ENCODE results near the gene TNFRSF12A. TPM values are rescaled to one million over a fixed set of nuclear protein-coding genes. Genes with fewer than 3 reads are reported as not detected.

The TNFRSF12A gene
- total RNA-seq, 1 donor from 2014 or later: 44.3 TPM

DNA sequence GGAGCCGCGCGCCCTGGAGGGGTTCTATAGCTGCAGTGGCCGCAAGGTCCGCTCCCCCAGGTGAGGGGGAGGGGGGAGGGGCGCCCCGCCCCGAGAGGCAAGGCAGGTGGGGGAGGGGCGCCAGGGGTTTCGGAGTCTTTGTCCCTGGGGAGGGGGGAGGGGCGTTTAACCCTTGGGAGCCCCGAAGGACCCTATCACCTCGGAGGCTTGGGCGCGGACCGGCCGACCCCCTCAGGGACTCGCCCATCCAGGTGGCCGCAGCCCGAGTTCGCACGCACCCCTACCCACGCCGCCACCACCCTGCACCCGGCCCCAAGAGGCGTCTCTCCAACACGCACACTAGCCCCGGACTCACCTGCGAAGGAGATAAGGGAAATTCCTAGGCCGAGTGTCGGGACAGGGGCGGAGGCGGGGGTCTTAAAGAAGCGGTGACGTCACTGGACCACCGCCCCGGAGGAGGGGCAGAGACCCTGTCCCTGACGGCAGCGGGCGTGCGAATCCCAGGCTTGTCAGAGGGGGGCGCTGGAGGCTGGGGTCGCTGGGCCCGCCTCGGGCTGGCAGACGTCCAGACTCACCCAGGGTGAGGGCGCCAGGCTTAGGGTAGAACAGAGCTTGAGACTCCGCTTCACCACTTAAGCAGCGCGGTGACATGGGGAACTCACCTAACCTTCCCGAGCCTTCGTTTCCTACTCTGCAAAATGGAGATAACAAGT, 2.2 kb upstream of the TNFRSF12A start, which contains the start of gene CLDN6:
Gene CLDN6, minus strand, starts transcription at position 390 of the 713 bp plus-strand sequence. CDS start 2,162 bp downstream, outside the sequence.
- H3K4me3 Mint-ChIP-seq (ENCODE audit: low read depth): peak within 1 kb of the TSS; percentile 93
- no peaks in the 10 kb centered on the region for H3K27me3 Mint-ChIP-seq
- peak; percentile 97 for DNase-seq (ENCODE audit: low spot score, unreplicated experiment)
- peak within 1 kb of the TSS; percentile 98 for H3K27ac Mint-ChIP-seq
- no peaks in the 10 kb centered on the region for H3K9me3 Mint-ChIP-seq (ENCODE audit: low read depth)
- H3K36me3 Mint-ChIP-seq (ENCODE audit: insufficient read depth): peaks cover 13% of the 10 kb centered on the region
- peaks cover 56% of the 10 kb centered on the region for H3K4me1 Mint-ChIP-seq (ENCODE audit: low read depth)
- TF ChIP-seq, protein P1, sequence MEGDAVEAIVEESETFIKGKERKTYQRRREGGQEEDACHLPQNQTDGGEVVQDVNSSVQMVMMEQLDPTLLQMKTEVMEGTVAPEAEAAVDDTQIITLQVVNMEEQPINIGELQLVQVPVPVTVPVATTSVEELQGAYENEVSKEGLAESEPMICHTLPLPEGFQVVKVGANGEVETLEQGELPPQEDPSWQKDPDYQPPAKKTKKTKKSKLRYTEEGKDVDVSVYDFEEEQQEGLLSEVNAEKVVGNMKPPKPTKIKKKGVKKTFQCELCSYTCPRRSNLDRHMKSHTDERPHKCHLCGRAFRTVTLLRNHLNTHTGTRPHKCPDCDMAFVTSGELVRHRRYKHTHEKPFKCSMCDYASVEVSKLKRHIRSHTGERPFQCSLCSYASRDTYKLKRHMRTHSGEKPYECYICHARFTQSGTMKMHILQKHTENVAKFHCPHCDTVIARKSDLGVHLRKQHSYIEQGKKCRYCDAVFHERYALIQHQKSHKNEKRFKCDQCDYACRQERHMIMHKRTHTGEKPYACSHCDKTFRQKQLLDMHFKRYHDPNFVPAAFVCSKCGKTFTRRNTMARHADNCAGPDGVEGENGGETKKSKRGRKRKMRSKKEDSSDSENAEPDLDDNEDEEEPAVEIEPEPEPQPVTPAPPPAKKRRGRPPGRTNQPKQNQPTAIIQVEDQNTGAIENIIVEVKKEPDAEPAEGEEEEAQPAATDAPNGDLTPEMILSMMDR (IDR thresholded peaks at IDR 0.05; ENCODE audit: unreplicated experiment): peak; percentile 82

DNA sequence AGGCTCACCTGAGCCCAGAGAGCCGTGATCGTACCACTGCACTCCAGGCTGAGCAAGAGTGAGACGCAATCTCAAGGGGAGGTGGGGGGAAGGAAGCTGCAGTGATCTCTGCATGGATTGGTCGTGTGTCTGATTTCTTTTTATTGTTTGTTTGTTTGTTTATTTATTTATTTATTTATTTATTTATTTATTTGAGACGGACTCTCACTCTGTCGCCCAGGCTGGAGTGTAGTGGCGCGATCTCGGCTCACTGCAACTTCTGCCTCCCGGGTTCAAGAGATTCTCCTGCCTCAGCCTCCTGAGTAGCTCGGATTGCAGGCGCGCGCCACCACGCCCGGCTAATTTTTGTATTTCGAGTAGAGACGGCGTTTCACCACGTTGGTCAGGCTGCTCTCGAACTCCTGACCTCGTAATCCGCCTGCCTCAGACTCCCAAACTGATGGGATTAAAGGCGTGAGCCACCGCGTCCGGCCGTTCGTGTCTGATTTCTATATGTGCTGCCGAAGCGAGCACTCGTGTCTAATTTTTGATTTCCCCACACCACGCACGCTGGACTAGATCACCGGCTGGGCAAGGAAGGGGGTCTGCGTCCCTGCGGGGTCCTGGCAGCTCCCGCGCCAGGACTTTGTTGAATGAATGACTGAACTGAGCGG, 448 bp upstream of the TNFRSF12A start:
- peaks cover 51% of the 10 kb centered on the region for H3K4me1 Mint-ChIP-seq (ENCODE audit: low read depth)
- H3K4me3 Mint-ChIP-seq (ENCODE audit: low read depth): peak overlapping the region; percentile 91
- TF ChIP-seq, protein P1 (IDR thresholded peaks at IDR 0.05; ENCODE audit: unreplicated experiment): no peak
- peak overlapping the region; percentile 99 for H3K27ac Mint-ChIP-seq
- peaks cover 11% of the 10 kb centered on the region for H3K36me3 Mint-ChIP-seq (ENCODE audit: insufficient read depth)
- H3K27me3 Mint-ChIP-seq: no peaks in the 10 kb centered on the region
- DNase-seq (ENCODE audit: low spot score, unreplicated experiment): no peak
- H3K9me3 Mint-ChIP-seq (ENCODE audit: low read depth): no peaks in the 10 kb centered on the region

DNA sequence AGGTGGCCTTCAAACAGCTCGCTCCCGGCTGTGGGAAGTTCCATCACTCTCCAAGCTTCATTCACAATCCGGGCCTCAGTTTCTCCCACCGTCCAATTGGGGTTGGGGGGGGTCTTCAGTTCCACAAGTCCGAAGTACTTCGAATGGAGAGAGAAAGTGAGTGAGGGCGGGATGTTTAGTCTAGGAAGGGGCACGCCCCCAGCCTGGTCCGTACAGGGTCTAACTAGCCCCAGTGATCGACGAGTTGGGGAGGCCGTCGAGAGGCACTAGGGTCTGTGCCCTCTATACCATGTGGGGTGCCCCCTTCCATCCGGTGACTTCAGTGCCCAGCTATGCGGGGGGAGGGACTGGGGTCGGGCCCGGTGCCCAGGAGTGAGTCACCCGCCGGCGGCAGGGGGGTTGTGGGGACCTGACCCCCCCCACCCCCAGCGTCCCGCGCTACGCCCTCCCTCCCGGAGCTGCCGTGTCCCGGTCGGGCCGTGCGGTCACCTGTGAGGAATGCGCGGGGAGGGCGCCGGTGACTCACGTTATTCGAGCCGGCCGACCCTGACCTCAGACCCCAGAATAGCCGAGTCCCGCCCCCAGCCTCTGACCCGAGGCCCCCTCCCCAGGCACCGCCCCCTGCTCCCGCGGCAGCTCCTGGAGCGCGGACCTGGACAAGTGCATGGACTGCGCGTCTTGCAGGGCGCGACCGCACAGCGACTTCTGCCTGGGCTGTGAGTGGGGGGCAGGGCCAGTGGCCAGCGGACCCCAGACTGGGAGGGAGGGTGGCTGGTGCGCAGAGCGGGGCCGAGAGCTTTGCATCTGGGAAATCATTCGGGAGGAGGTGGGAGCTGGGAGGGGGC, 658 bp downstream of the TNFRSF12A start:
- peaks cover 6% of the 10 kb centered on the region for H3K36me3 Mint-ChIP-seq (ENCODE audit: insufficient read depth)
- H3K4me3 Mint-ChIP-seq (ENCODE audit: low read depth): peak overlapping the region; percentile 91
- peak overlapping the region; percentile 99 for H3K27ac Mint-ChIP-seq
- H3K27me3 Mint-ChIP-seq: no peaks in the 10 kb centered on the region
- TF ChIP-seq, protein P1 (IDR thresholded peaks at IDR 0.05; ENCODE audit: unreplicated experiment): no peak
- no peaks in the 10 kb centered on the region for H3K9me3 Mint-ChIP-seq (ENCODE audit: low read depth)
- peak; percentile 87 for DNase-seq (ENCODE audit: low spot score, unreplicated experiment)
- H3K4me1 Mint-ChIP-seq (ENCODE audit: low read depth): peaks cover 40% of the 10 kb centered on the region

DNA sequence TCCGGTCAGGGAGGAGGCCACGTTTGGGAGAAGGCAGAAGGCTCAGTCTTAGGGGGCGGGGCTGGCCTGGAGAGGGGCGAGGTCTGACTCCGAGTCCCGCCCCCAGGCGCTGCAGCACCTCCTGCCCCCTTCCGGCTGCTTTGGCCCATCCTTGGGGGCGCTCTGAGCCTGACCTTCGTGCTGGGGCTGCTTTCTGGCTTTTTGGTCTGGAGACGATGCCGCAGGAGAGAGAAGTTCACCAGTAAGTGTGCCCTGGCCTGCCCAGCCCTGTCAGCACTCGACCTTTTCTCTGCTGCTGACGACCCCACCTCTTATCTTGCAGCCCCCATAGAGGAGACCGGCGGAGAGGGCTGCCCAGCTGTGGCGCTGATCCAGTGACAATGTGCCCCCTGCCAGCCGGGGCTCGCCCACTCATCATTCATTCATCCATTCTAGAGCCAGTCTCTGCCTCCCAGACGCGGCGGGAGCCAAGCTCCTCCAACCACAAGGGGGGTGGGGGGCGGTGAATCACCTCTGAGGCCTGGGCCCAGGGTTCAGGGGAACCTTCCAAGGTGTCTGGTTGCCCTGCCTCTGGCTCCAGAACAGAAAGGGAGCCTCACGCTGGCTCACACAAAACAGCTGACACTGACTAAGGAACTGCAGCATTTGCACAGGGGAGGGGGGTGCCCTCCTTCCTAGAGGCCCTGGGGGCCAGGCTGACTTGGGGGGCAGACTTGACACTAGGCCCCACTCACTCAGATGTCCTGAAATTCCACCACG, 1.5 kb downstream of the TNFRSF12A start:
- Mint-ChIP-seq H3K4me3 (ENCODE audit: low read depth) (peak overlapping the region; percentile 91), H3K9me3 (ENCODE audit: low read depth) (no peaks in the 10 kb centered on the region), H3K27ac (peak overlapping the region; percentile 99), H3K27me3 (no peaks in the 10 kb centered on the region), H3K4me1 (ENCODE audit: low read depth) (peaks cover 35% of the 10 kb centered on the region), H3K36me3 (ENCODE audit: insufficient read depth) (peaks cover 7% of the 10 kb centered on the region)
- peak; percentile 81 for DNase-seq (ENCODE audit: low spot score, unreplicated experiment)
- TF ChIP-seq, protein P1 (IDR thresholded peaks at IDR 0.05; ENCODE audit: unreplicated experiment): peak; percentile 52

Measured in progenitor cell of endocrine pancreas (in vitro differentiated cells).